GM21390 (cell line): ENCODE results near the gene CEACAM19.
"Not testable (repeated sequence)": the region's sequence is repeated elsewhere in the genome, so short reads cannot be mapped to it uniquely, and the experiment has no call there.

Experiments used
- ATAC-seq: cut with Tn5 transposase; IDR thresholded peaks from one replicate; pipeline ENCODE4 v1.9.1; 2021; ENCODE audit not compliant: unreplicated experiment

The CEACAM19 gene

DNA sequence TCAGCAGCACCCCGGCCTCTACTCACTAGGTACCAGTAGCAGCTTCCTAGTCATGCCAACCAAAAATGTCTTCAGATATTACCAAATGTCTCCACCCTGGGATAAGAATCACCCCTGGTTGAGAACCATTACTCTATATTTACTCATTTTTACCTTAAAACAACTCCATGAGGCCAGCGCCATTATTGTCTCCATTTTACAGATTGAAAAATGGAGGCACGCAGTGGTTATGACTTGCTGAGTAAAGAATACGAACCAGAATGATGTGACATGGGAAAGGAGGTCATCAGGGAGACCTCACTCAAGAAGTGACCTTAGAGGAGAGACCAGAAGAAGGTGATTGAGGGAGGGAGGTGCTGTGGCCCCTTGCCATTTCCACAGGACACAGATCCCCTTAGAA is 2.2 kb downstream of the CEACAM19 start:
- ATAC-seq, result no peak

DNA sequence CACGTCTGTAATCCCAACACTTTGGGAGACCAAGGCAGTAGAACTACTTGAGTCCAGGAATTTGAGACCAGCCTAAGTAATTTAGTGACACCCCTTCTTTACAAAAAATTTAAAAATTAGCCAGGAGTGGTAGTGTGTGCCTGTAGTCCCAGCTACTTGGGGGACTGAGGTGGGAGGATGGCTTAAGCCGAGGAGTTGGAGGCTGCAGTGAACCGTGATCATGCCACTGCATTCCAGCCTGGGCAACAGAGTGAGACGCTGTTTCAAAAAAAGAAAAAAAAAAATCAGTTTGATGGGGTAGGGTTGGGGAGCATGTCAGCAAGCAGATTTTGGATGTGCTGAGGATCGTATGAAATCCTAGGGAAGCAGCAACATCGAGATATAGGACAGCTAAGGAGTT is 4.2 kb downstream of the CEACAM19 start:
- no peak for ATAC-seq

DNA sequence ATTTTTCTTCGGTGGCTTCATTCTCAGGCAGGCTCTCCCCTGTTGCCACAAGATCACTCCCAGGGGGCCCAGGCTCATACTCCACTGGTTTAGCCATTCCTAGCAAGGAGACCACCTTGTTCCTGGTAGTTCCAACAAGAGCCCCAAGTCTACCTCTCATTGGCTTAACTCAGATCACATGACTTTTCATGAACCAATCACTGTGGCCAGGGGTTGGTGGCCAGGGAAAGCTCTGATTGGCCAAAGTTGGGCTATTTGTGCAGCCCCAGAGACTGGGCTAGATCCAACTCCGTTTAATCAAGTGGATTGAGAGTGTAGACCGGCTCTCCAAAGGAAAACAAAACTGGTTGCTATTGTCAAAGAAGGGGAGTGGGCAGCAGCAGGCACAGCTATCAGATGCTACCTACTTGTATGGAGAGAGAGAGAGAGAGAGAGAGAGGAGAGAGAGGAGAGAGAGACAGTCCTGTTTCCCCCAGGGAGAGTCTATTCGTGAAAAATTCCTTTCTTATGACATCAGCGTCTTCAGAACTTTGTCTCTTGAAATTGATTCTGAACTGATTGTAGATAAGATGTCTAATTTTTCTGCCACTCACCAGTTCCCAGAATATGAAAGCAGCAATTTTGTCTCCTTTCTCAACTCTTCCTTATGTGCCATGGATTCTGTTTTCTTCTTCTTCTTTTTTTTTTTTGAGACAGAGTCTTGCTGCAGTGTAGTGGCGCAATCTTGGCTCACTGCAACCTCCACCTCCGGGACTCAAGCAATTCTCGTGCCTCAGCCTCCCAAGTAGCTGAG is 5.9 kb downstream of the CEACAM19 start:
- ATAC-seq, result no peak

DNA sequence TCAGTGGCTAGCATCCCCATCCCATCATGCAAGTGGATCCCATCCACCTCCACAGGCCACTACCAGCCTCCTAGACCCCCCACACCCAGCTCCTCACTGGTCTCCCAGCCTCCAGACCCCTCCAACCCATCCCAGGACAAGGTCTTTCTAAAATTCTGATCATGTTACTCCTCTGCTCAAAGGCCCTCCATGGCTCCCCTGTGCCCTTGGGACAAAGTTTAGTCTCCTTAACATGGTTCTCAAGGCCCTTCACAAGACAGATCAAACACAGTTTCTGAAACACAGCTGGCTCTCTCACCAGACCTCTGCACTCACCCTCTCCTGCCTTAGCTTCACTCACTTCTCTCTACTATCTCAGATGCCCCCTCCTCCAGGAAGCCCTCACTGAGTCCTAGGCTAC is 9.3 kb downstream of the CEACAM19 start:
- no peak for ATAC-seq

DNA sequence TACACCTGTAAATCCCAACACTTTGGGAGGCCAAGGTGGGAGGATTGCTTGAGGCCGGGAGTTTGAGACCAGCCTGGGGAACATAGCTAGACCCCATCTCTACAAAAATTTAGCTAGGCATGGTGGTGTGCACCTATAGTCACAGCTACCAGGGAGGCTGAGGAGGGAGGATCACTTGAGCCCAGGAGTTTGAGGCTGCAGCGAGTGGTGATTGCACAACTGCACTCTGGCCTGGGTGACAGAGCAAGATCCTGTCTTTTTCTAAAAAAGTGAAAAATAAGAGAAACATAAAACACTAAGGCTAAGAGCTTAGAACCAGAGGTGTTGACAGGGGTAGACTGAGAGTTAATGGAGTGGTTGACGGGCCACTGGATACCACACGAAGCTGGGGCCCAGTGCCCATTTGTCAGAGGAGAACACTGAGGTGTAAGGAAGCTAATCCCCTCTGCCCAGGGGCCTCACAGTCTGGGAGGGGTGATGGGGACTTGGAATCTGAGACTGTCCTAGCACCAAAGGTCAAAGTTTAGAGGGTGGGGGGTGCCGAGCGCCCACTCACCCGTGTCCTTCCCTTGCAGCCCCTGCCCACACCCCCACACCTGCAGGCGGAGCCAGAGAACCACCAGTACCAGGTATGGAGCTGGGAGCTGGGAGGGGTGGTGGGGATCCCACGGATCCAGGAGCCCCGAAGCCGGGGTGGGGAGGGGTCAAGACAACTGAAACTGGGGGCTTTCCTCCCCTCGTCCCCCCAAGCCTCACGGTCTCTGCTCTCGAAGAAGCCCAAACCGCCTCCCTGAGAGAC is 10.9 kb downstream of the CEACAM19 start:
- ATAC-seq, result no peak

DNA sequence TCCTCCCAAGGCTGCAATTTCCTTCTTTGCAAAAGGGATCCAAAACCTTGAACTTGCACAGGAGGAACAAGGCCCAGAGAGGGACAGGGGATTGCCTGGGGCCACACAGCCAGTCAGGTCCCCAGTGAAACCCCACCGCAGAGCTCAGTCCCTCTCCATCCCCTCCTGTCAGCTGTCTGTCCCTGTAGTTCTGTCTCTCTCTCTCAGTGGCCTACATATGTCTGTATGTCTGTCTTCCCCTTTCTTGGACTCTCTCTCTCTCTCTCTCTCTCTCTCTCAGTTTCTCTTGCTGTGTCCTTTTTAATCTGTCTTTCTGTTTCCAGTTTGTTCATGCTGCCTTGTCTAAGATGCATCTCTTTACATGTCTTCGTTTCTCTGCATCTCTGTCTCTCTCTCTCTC is 11.5 kb downstream of the CEACAM19 start:
- no peak for ATAC-seq

DNA sequence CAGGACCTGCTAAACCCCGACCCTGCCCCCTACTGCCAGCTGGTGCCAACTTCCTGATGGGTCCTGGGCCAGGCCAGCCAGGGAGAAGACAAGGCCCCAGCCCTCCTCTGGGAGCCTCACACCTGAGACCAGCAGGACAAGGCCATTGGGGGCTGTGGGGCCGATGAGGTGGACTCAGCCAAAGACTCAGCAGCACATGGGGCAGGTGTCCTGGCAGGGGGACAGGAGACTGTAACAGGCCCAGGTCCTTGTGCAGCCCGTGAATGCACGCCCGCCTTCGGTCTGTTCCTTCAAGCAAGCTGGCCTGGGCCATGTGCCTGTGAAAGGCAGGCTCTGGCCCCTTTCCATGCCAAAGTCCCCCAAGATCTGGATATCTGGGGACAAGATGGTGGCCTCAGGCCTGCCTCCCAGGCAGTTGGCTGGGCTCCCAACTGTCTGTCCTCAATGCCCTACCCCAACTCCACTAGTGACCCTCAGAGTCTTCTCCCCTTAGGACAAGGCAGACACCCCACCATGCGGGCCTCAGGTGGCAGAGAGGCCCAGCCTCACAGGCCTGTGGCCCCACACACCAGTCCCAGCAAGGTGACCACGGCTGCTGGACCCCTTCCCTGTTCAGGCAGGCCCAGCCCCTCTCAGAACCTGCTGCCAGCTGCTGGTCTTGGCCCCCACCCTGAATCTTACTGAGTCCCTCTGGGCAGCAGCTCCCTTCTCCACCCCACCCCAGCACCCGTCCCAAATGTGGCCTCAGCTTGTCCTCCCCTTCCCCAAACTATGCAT is 12.3 kb downstream of the CEACAM19 start:
- no peak for ATAC-seq

DNA sequence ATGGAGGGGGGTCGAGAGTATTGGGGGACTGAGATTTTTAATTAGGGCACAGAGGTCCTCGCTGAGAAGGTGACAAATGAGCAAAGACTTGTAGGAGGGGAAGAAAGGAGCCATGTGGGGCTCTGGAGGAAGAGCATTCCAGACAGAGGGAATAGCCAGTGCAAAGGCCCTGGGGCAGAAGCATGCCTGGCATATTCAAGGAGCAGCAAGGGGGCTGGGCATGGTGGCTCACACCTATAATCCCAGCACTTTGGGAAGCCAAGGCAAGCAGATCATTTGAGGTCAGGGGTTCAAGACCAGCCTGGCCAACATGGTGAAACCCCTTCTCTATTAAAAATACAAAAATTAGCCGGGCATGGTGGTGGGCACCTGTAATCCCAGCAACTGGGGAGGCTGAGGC is 13.1 kb downstream of the CEACAM19 start:
- ATAC-seq, result not testable (repeated sequence)

DNA sequence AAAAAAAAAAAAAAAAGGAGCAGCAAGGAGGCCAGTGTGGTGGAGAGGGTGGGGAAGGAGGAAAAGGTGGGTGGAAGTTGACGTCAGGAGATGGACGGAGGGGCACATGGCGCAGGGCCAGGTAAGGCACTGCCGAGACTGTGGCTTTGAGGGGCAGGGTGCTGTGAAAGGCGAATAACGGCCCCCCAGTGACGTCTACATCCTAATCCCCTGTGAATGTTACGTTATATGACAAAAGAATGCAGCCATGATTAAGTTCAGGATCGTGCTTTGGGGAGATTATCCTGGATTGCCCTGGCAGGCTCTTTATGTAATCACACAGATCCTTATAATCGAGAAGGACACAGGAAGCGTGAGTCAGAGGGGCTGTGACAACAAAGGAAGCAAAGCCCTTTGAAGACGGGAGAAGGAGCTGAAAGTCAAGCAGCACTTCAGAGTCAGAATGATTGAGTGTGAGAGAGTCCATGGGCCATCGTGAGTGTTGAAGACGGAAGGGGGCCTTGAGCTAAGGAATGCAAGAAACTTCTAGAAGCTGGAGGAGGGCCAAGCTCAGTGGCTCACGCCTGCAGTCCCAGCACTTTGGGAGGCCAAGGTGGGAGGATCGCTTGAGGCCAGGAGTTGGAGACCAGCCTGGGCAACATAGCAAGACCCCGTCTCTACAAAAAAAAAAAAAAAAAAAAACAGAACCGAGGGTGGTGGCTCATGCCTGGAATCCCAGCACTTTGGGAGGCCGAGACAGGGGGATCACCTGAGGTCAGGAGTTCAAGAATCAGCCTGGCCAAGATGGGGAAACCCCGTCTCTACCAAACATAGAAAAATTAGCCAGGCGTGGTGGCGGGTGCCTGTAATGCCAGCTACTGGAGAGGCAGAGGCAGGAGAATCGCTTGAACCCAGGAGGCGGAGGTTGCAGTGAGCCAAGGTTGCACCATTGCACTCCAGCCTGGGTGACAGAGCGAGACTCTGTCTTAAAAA is 13.9 kb downstream of the CEACAM19 start:
- no peak for ATAC-seq

DNA sequence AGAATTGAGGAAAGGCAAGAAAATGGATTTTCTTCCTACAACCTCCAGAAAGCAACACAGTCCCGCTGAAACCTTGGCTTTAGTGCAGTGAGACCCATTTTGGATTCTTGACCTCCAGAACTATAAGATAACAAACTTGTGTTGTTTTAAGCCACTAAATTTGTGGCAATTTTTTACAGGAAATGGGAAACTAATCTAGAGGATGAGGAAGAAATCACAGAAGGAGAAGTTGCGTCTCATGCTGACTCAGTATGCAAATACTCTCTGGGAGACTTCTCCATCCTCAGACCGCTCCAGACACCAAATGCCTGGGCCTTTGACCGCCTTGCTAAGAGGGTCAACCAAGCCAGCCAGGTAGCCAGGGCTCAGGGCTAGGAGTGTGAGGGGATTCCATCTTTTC is 14.6 kb downstream of the CEACAM19 start:
- ATAC-seq, result no peak

DNA sequence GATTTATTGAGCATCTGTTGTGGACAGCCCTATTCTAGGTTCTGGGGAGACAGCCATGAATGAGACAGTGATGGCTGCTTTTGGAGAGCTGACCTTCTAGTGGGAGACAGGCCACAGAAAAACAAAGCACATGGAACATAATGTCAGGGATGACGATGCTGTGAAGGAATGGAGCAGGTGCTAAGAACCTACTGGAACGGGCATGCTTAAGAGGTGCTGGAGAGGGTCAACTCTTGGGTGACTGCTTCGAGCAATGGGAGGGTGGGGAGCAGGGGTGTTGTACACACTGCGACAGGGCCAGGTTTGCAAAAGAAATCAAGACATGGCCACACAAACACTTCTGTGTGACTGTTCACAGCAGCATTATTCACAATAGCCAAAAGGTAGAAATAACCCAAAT is 15.6 kb downstream of the CEACAM19 start:
- no peak for ATAC-seq

DNA sequence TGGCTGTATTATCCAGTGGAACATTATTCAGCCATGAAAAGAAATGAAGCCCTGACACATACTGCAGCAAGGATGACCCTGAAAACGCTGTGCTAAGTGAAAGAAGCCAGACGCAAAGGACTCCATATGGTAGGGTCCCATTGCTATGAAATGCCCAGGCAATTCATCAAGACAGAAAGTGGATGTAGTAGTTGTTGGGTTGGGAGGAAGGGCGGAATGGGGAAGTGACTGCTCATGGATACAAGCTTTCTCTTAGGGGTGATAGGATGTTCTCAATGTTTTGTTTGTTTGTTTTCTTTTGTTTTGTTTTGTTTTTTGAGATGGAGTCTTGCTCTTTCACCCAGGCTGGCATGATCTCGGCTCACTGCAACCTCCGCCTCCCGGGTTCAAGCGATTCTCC is 16.6 kb downstream of the CEACAM19 start:
- no peak for ATAC-seq

DNA sequence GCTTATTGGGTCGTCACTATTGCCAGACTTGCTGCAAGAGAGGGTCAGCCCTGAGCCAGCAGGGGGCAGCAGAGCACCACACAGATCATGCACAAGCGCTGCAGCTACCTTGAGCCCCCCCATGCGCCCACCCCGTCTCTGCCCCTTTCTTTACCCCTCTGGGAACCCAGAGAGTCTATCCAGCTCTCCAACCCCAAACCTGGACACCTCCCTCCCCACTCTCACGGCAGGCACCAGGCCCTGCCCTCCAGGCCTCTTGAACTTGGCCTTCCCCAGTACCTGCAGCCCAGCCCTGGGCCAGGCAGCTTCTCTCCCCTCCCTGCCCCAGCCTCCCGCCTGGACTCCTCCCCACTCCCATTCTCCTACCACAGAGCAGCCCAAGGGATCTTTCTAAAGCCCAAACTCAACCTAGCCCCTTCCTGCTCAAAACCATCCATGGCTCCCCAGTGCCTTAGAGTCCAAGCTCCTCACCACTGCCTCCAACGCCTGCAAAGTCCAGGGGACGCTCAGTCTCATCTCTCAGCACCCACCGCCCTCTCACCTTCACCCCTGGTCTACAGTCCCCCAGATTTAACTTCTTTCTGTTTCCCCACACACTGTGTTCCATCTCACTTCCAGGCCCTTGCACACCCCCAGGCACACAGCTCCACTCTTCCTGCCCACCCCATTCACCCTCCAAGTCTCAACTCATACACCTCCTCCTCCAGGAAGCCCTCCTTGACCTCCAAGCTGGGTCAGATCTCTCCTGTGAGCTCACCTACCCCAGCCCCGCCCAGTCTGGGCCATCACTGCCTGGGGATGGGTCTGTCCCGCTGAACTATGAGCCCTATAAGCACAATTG is 18.2 kb downstream of the CEACAM19 start:
- ATAC-seq, result no peak

DNA sequence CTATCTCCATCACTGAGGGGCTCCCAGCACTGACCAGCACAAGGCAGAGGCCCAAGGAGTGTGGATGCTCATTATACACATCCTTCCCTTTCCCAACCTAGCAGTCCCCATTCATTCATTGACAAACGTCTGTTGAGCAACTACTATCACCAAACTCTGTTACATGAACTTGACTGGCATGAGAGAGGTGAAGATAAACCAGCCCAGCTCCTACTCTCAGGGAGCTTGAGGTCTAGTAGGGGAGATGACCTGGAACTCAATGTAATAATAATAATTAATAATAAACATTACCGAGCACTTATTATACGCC is 18.8 kb downstream of the CEACAM19 start:
- no peak for ATAC-seq

DNA sequence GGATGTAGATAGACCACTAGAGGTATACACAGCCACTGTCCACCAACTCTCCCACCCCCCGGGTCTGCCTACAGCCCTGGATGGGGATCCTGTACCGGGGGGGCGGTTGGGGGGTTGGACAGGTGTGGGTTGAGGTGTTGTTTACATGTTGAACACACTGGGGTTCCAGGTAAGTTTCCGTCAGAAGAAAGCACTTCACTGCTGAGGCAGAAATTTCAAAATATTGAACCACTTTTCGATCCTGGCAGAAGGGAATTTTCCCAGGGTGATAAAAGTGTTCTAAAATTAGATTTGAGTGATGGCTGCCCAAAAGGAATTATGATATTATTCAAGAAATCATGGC is 21.1 kb downstream of the CEACAM19 start:
- no peak for ATAC-seq

DNA sequence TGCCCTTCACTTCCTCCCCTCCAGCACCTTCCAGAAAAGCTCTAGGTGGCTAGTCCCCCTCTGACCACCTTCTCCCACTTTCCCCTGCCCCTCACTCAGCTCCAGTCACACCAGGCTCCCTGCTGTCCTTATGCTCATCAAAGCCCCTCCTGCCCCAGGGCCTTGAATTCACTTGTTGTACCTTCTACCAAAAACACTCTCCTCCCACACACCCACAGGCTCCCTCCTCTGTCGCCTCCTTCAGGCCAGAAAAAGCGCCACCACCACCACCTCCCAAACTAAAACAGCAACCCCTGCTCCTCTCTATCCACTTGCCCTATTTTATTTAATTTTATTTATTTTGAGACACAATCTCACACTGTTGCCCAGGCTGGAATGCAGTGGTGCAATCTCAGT is 22.9 kb downstream of the CEACAM19 start:
- no peak for ATAC-seq

DNA sequence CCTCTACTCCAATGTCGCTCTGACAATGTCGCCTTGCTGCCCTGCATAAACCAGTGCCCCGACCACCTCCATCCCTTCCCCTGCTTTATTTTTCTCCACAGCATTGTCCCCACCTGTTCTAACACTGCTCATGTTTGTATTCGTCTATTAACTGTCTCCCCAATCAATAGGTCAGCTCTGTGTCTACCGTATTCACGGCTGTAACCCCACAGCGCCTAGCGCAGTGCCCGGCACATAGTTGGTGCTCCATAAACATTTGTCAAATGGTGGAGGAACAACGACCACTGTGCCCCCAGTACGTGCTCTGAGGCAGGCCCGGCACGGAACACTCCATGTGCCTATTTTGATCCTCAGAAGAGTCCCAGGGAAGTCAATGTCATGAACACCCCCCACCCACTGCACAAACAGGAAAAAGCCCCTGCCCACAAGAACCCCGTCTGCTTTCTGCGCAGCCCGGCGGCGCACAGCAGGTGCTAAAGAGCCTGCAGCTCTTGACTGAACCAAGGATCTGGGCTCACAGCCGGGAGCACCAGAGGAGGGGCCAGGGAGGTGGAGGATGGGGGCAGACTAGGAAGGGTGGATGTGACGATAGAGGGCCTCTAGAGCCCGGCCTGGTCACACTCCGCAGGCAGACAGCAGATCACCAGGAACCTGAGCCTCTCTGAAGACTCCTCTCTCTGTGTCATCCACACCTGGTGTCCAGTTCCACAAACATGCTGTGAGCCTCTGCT is 25.8 kb downstream of the CEACAM19 start:
- ATAC-seq, result no peak

DNA sequence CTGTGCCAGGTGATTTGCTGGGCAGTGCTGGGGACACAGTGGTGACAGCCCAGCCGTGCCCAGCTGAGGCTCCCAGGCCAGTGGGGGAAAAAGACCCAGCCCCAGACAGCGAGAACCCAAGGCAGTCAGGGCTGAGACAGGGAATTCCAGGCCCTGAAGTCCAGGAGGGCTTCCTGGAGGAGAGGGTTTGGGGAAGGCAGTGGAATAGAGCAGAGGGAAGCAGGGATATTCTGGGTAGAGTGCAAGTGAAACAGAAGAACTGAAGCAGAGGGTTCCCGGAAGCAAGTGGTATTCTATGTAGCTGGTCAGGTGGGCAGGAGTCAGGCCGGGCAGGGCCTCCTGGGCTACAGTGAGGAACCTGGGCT is 26.4 kb downstream of the CEACAM19 start:
- no peak for ATAC-seq

DNA sequence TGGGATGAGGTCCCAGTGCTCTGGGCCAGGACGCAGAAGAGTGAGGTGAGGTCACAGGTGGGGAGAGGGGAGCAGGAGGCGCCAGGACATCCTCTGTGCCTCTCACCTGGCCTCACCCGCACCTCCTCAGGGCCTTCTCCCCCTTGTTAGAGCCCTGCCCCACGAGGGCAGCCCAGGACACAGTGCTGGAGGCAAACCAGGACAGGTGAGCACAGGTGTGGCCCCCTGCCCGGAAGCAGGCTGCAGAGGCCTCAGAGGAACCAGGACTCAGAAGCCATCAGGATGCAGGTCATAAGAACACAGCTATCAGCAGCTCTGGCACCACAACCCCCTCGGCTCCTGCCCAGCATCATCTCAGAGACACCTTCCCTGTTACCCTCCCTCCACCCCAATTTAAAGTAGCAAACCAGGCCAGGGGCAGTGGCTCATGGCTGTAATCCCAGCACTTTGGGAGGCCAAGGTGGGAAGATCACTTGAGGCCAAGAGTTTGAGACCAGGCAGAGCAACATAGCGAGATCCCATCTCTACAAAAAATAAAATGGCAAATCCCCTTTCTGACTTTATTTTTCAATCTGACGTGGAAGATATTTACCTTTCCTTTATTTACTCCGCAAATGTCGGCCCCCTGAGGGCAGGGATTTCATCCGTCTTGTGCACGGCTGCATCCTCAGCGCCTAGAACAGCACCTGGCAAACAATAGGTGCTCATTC is 27.4 kb downstream of the CEACAM19 start, which contains the start of gene CEACAM16:
Gene CEACAM16, plus strand, starts transcription at position 660 of the 710 bp plus-strand sequence. CDS start 2,306 bp downstream, outside the sequence.
- ATAC-seq, result no peak
